ENCODE measurements around the gene SMIM32. TPM values are rescaled to one million over a fixed set of nuclear protein-coding genes. Genes with fewer than 3 reads are reported as not detected.

SMIM32 gene
- total RNA-seq, 1 donor from 2014 or later = 0.08 TPM

- no peak for TF ChIP-seq CTCF (IDR thresholded peaks at IDR 0.05; ENCODE audit: insufficient read depth, low read length, poor library complexity, severe bottlenecking)
- H3K4me3 ChIP-seq (ENCODE audit: low read depth, low read length) = no peak overlapping the region
- no peaks in the 10 kb centered on the region for H3K27me3 ChIP-seq (ENCODE audit: control insufficient read depth, insufficient read depth, low read length)
- no peak for DNase-seq (ENCODE audit: low read depth)
- H3K36me3 ChIP-seq (ENCODE audit: control insufficient read depth, insufficient read depth, low read length) = no peaks in the 10 kb centered on the region
These were observed 33.5 kb downstream of the SMIM32 start for GRCh38 chr5:136159457-136159856.

GRCh38 chr5:136157514-136157913 lies 35.4 kb downstream of the SMIM32 start:
- Histone ChIP-seq H3K27me3 (ENCODE audit: control insufficient read depth, insufficient read depth, low read length) (no peaks in the 10 kb centered on the region), H3K36me3 (ENCODE audit: control insufficient read depth, insufficient read depth, low read length) (no peaks in the 10 kb centered on the region), H3K4me3 (ENCODE audit: low read depth, low read length) (no peak overlapping the region)
- no peak for TF ChIP-seq CTCF (IDR thresholded peaks at IDR 0.05; ENCODE audit: insufficient read depth, low read length, poor library complexity, severe bottlenecking)
- no peak for DNase-seq (ENCODE audit: low read depth)

DNA sequence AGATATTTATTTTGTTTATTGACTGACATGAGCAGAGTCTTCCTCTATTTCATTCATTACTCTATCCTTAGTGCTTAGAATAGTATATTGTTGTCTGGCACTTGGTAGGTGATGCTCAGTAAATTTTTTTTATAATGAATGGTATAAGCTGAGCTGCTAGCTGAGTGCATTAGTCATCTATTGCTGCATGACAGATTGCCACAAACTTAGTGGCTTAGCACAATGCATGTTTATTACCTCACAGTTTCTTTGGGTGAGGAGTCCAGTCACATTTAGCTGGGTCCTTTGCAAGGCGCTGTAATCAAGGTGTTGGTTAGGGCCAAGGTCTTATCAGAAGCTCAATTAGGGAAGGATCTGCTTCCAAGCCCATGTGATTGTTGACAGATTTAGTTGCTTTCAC lies 37.2 kb downstream of the SMIM32 start:
- Histone ChIP-seq H3K27me3 (ENCODE audit: control insufficient read depth, insufficient read depth, low read length) (no peaks in the 10 kb centered on the region), H3K4me3 (ENCODE audit: low read depth, low read length) (no peak overlapping the region), H3K36me3 (ENCODE audit: control insufficient read depth, insufficient read depth, low read length) (no peaks in the 10 kb centered on the region)
- no peak for TF ChIP-seq CTCF (IDR thresholded peaks at IDR 0.05; ENCODE audit: insufficient read depth, low read length, poor library complexity, severe bottlenecking)
- no peak for DNase-seq (ENCODE audit: low read depth)

GRCh38 chr5:136155078-136155477 lies 37.9 kb downstream of the SMIM32 start:
- no peak for TF ChIP-seq CTCF (IDR thresholded peaks at IDR 0.05; ENCODE audit: insufficient read depth, low read length, poor library complexity, severe bottlenecking)
- DNase-seq (ENCODE audit: low read depth) = no peak
- Histone ChIP-seq H3K4me3 (ENCODE audit: low read depth, low read length) (no peak overlapping the region), H3K36me3 (ENCODE audit: control insufficient read depth, insufficient read depth, low read length) (no peaks in the 10 kb centered on the region), H3K27me3 (ENCODE audit: control insufficient read depth, insufficient read depth, low read length) (no peaks in the 10 kb centered on the region)

GRCh38 chr5:136153581-136154236 lies 39.3 kb downstream of the SMIM32 start:
- Histone ChIP-seq H3K27me3 (ENCODE audit: control insufficient read depth, insufficient read depth, low read length) (no peaks in the 10 kb centered on the region), H3K36me3 (ENCODE audit: control insufficient read depth, insufficient read depth, low read length) (no peaks in the 10 kb centered on the region), H3K4me3 (ENCODE audit: low read depth, low read length) (no peak overlapping the region)
- TF ChIP-seq CTCF (IDR thresholded peaks at IDR 0.05; ENCODE audit: insufficient read depth, low read length, poor library complexity, severe bottlenecking) = no peak
- no peak for DNase-seq (ENCODE audit: low read depth)

GRCh38 chr5:136149891-136150290 lies 43.1 kb downstream of the SMIM32 start:
- Histone ChIP-seq H3K27me3 (ENCODE audit: control insufficient read depth, insufficient read depth, low read length) (no peaks in the 10 kb centered on the region), H3K4me3 (ENCODE audit: low read depth, low read length) (no peak overlapping the region), H3K36me3 (ENCODE audit: control insufficient read depth, insufficient read depth, low read length) (no peaks in the 10 kb centered on the region)
- no peak for TF ChIP-seq CTCF (IDR thresholded peaks at IDR 0.05; ENCODE audit: insufficient read depth, low read length, poor library complexity, severe bottlenecking)
- DNase-seq (ENCODE audit: low read depth) = no peak
